OCI-LY1 (cell line): ENCODE measurements around the gene TIMMDC1.

ENCODE experiments used
- H2AFZ ChIP-seq: fragments of 200-600 bp; sonication (generic), shearing (Covaris generic); 2 replicates; pipeline ENCODE4 v1.6.0; 2014; ENCODE audit warnings: antibody characterized with exemption, mild to moderate bottlenecking, low read length
- H3F3A ChIP-seq: fragments of 200-600 bp; sonication (generic), shearing (Covaris generic); 2 replicates; pipeline ENCODE4 v1.6.0; 2014; ENCODE audit warnings: mild to moderate bottlenecking, antibody characterized with exemption, low read length, moderate library complexity; ENCODE audit not compliant: insufficient read depth
- H3K27ac ChIP-seq: fragments of 200-600 bp; sonication (generic); 2 replicates; pipeline ENCODE4 v1.5.1; 2014; ENCODE audit warnings: low read length, mixed run types, mild to moderate bottlenecking, low read depth; ENCODE audit not compliant: poor library complexity, severe bottlenecking
- H3K27me3 ChIP-seq: fragments of 200-600 bp; sonication (generic); 2 replicates; pipeline ENCODE4 v1.6.0; 2014; ENCODE audit warnings: antibody characterized with exemption, mild to moderate bottlenecking, low read length, moderate library complexity; ENCODE audit not compliant: insufficient read depth
- H3K36me3 ChIP-seq: fragments of 200-600 bp; sonication (generic); 2 replicates; pipeline ENCODE4 v1.6.1; 2014; ENCODE audit warnings: mild to moderate bottlenecking, antibody characterized with exemption, low read length, moderate library complexity, mixed read lengths; ENCODE audit not compliant: insufficient read depth
- H3K4me1 ChIP-seq: fragments of 200-600 bp; sonication (generic); 2 replicates; pipeline ENCODE4 v1.5.1; 2014; ENCODE audit warnings: mild to moderate bottlenecking, low read length, moderate library complexity; ENCODE audit not compliant: insufficient read depth, severe bottlenecking
- H3K4me2 ChIP-seq: fragments of 200-600 bp; sonication (generic), shearing (Covaris generic); 2 replicates; pipeline ENCODE4 v1.6.1; 2014; ENCODE audit warnings: low read length
- H3K4me3 ChIP-seq: fragments of 200-600 bp; sonication (generic); 2 replicates; pipeline ENCODE4 v1.5.1; 2014; ENCODE audit warnings: low read length, low read depth, mild to moderate bottlenecking, mixed read lengths; ENCODE audit not compliant: poor library complexity, severe bottlenecking
- H3K79me2 ChIP-seq: fragments of 200-600 bp; shearing (Covaris generic); 2 replicates; pipeline ENCODE4 v1.6.1; 2016; ENCODE audit warnings: mixed run types, low read length, mixed read lengths; ENCODE audit not compliant: insufficient read depth
- H3K9ac ChIP-seq: fragments of 200-600 bp; sonication (generic), shearing (Covaris generic); 2 replicates; pipeline ENCODE4 v1.6.1; 2014; ENCODE audit warnings: mild to moderate bottlenecking, low read length, mixed read lengths
- H3K9me2 ChIP-seq: fragments of 200-600 bp; sonication (generic), shearing (Covaris generic); 2 replicates; pipeline ENCODE4 v1.6.1; 2014; ENCODE audit warnings: low read depth, mild to moderate bottlenecking, low read length, mixed read lengths
- H3K9me3 ChIP-seq: fragments of 200-600 bp; shearing (Covaris generic); 2 replicates; pipeline ENCODE4 v1.6.1; 2014; ENCODE audit warnings: low read length, mixed read lengths
- H4K20me1 ChIP-seq: fragments of 200-600 bp; sonication (generic), shearing (Covaris generic); 2 replicates; pipeline ENCODE4 v1.6.0; 2016; ENCODE audit warnings: mild to moderate bottlenecking, low read length; ENCODE audit not compliant: insufficient read depth
- EZH2 ChIP-seq: fragments of 200-600 bp; sonication (generic), shearing (Covaris generic); IDR thresholded peaks from 2 replicates; pipeline ENCODE4 v1.8.0; 2017; ENCODE audit warnings: borderline replicate concordance, mixed run types, mild to moderate bottlenecking, antibody characterized with exemption, low read length, moderate library complexity, mixed read lengths
- TF ChIP-seq, protein P1 (sequence below): fragments of 200-600 bp; sonication (generic), shearing (Covaris generic); IDR thresholded peaks from 2 replicates; pipeline ENCODE4 v1.5.1; 2017; ENCODE audit warnings: mild to moderate bottlenecking, antibody characterized with exemption, low read length, moderate library complexity, mixed read lengths

The TIMMDC1 gene

DNA sequence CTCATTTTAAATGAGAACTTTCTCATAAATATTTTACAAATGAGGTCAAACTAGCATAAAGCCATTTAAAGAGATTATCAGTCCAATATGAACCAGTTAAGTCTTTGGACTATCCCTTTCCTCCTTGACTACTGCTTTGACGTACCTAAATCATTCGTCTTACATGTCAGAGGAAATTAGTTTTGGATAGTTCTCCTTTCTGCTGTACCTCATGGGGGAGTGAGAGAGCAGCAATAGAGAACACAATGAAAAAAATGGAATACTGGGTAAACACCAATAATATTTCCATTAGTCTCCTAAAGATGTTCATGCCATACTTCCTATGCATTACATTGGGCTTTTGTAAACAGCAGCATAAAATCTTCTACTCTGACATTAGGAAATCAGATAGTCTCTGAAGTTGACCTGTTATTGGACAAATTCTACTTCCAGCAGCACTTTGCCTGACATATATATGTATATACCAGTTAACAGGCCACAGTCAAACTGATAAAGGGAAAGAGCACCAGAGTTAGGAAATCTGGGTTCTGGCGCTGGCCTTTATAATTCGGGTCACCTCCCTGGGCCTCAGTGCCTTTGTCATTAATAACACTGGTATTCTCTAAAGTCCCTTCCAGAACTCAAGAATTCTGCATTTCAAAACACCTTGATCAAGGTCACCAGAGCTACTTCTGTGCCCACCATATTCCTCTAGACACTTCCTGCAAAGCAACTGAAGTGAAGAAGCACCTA is 26.8 kb downstream of the TIMMDC1 start:
- no peaks in the 10 kb centered on the region for H3K79me2 ChIP-seq
- TF ChIP-seq, protein P1, sequence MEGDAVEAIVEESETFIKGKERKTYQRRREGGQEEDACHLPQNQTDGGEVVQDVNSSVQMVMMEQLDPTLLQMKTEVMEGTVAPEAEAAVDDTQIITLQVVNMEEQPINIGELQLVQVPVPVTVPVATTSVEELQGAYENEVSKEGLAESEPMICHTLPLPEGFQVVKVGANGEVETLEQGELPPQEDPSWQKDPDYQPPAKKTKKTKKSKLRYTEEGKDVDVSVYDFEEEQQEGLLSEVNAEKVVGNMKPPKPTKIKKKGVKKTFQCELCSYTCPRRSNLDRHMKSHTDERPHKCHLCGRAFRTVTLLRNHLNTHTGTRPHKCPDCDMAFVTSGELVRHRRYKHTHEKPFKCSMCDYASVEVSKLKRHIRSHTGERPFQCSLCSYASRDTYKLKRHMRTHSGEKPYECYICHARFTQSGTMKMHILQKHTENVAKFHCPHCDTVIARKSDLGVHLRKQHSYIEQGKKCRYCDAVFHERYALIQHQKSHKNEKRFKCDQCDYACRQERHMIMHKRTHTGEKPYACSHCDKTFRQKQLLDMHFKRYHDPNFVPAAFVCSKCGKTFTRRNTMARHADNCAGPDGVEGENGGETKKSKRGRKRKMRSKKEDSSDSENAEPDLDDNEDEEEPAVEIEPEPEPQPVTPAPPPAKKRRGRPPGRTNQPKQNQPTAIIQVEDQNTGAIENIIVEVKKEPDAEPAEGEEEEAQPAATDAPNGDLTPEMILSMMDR = peak; percentile 39
- no peak for TF ChIP-seq EZH2

DNA sequence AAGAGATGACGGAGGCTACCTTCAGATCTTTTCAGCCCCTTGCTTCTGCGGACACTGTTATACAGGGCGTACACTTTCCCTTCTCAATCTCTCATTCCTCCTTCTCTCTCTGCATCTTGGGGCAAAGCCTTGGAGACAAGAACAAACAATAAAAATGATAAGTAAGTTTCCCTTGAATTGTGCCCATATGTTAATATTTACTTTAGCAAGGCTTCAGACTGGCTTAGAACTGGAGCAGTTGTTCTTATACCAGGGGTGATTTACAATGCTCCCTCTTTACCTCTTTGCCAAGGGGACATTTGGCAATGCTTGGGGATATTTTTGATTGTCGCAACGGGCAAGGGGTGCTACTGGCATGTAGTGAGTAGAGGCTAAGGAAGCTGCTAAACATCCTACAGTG is 29.4 kb downstream of the TIMMDC1 start:
- no peaks in the 10 kb centered on the region for H3K4me1 ChIP-seq
- H3F3A ChIP-seq = no peaks in the 10 kb centered on the region
- H3K4me3 ChIP-seq = no peak overlapping the region
- no peaks in the 10 kb centered on the region for H3K9me2 ChIP-seq
- TF ChIP-seq, protein P1 = no peak
- no peaks in the 10 kb centered on the region for H3K27me3 ChIP-seq
- no peaks in the 10 kb centered on the region for H3K79me2 ChIP-seq
- no peaks in the 10 kb centered on the region for H3K9me3 ChIP-seq
- no peak overlapping the region for H3K27ac ChIP-seq
- H3K9ac ChIP-seq = no peak overlapping the region
- peaks cover 26% of the 10 kb centered on the region for H3K36me3 ChIP-seq
- H4K20me1 ChIP-seq = no peaks in the 10 kb centered on the region
- no peak overlapping the region for H2AFZ ChIP-seq
- no peak overlapping the region for H3K4me2 ChIP-seq

More for the DNA sequence above, 26.8 kb downstream of the TIMMDC1 start:
- Histone ChIP-seq H3K9me2 (no peaks in the 10 kb centered on the region), H3F3A (no peaks in the 10 kb centered on the region), H3K27ac (no peak overlapping the region), H4K20me1 (no peaks in the 10 kb centered on the region), H3K4me1 (no peaks in the 10 kb centered on the region), H3K27me3 (no peaks in the 10 kb centered on the region), H2AFZ (no peak overlapping the region), H3K36me3 (peaks cover 48% of the 10 kb centered on the region), H3K9me3 (no peaks in the 10 kb centered on the region), H3K4me2 (no peak overlapping the region), H3K9ac (no peak overlapping the region), H3K4me3 (no peak overlapping the region)

DNA sequence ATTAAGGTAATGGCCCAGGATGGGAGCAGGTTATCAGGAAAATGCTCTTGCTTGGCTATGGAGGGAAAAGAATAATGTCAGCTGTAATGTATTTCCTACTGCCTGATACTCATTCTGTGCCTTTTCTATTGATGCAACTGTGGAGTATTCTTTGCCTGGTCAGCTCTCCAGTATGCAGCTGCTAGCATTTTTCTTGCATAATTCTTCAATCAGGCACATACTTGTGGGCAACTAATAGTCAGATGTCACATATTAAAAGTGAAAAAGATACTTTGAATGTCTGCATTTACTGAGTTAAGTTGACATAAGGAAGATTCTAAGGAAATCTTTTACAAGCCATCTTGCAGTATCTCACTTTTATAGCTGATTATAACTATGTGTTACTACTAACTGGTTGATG is 31.5 kb downstream of the TIMMDC1 start:
- no peaks in the 10 kb centered on the region for H3K4me1 ChIP-seq
- no peak overlapping the region for H3K9ac ChIP-seq
- no peaks in the 10 kb centered on the region for H3K9me2 ChIP-seq
- no peak overlapping the region for H2AFZ ChIP-seq
- no peaks in the 10 kb centered on the region for H3K9me3 ChIP-seq
- no peaks in the 10 kb centered on the region for H3K79me2 ChIP-seq
- H3K4me3 ChIP-seq = no peak overlapping the region
- no peak for TF ChIP-seq EZH2
- TF ChIP-seq, protein P1 = no peak
- H3K27me3 ChIP-seq = no peaks in the 10 kb centered on the region
- H3K36me3 ChIP-seq = peaks cover 7% of the 10 kb centered on the region
- H3F3A ChIP-seq = no peaks in the 10 kb centered on the region
- H3K4me2 ChIP-seq = no peak overlapping the region
- no peaks in the 10 kb centered on the region for H4K20me1 ChIP-seq
- H3K27ac ChIP-seq = no peak overlapping the region
